SU-DHL-6 (cell line): ENCODE data around the gene CYTH4.

Experiments
- H2AFZ ChIP-seq: fragments of 200-600 bp; sonication (generic); 2 replicates; pipeline ENCODE4 v1.6.1; 2014; ENCODE audit warnings: low read depth, mild to moderate bottlenecking, moderate library complexity, mixed read lengths, antibody characterized with exemption, low read length; ENCODE audit not compliant: severe bottlenecking
- H3F3A ChIP-seq: fragments of 200-600 bp; shearing (Covaris generic); 2 replicates; pipeline ENCODE4 v1.6.0; 2016; ENCODE audit warnings: antibody characterized with exemption, mild to moderate bottlenecking; ENCODE audit not compliant: insufficient read depth
- H3K27ac ChIP-seq: fragments of 200-600 bp; sonication (generic); 2 replicates; pipeline ENCODE4 v1.5.1; 2016; ENCODE audit warnings: low read depth, mild to moderate bottlenecking, low read length, moderate library complexity, mixed read lengths
- H3K27me3 ChIP-seq: fragments of 200-600 bp; sonication (generic), shearing (Covaris generic); 2 replicates; pipeline ENCODE4 v1.6.0; 2014; ENCODE audit warnings: mild to moderate bottlenecking, low read length
- H3K36me3 ChIP-seq: fragments of 200-600 bp; sonication (generic); 2 replicates; pipeline ENCODE4 v1.6.1; 2014; ENCODE audit warnings: mild to moderate bottlenecking, low read length, mixed read lengths
- H3K4me2 ChIP-seq: fragments of 300-600, 200-600 bp; shearing (Covaris generic), sonication (generic); 2 replicates; pipeline ENCODE4 v1.6.0; 2014; ENCODE audit warnings: low read length, low read depth, mild to moderate bottlenecking; ENCODE audit not compliant: poor library complexity, severe bottlenecking
- H3K4me3 ChIP-seq: fragments of 200-600 bp; sonication (generic); 2 replicates; pipeline ENCODE4 v1.5.1; 2014; ENCODE audit warnings: antibody characterized with exemption, low read length, mild to moderate bottlenecking, mixed read lengths; ENCODE audit not compliant: insufficient read depth, poor library complexity, severe bottlenecking
- H3K79me2 ChIP-seq: fragments of 200-600 bp; sonication (generic); 2 replicates; pipeline ENCODE4 v1.6.1; 2014; ENCODE audit warnings: mild to moderate bottlenecking, low read length, moderate library complexity; ENCODE audit not compliant: insufficient read depth
- H3K9ac ChIP-seq: fragments of 200-600 bp; sonication (generic); 2 replicates; pipeline ENCODE4 v1.7.0; 2014; ENCODE audit warnings: mild to moderate bottlenecking, low read length
- H3K9me2 ChIP-seq: fragments of 200-600 bp; sonication (generic); replicated peaks from 2 replicates; pipeline ENCODE4 v1.6.1; 2014; ENCODE audit warnings: low read length; ENCODE audit not compliant: insufficient read depth
- H3K9me3 ChIP-seq: fragments of 200-600 bp; sonication (generic); 2 replicates; pipeline ENCODE4 v1.6.1; 2014; ENCODE audit warnings: low read length, mixed read lengths; ENCODE audit not compliant: insufficient read depth
- H4K20me1 ChIP-seq: fragments of 200-600 bp; sonication (generic); 2 replicates; pipeline ENCODE4 v1.6.1; 2014; ENCODE audit warnings: low read depth, mild to moderate bottlenecking, antibody characterized with exemption, low read length, moderate library complexity, mixed read lengths
- EZH2phosphoT487 ChIP-seq: fragments of 200-600 bp; sonication (generic), shearing (Covaris generic); conservative IDR thresholded peaks from 2 replicates; pipeline ENCODE4 v1.6.1; 2018; ENCODE audit warnings: mild to moderate bottlenecking, antibody characterized with exemption, low read length, moderate library complexity, mixed read lengths
- TF ChIP-seq, protein P1 (sequence below): fragments of 200-600 bp; sonication (generic); IDR thresholded peaks from one replicate; pipeline ENCODE4 v1.5.1; 2017; ENCODE audit warnings: antibody characterized with exemption, mild to moderate bottlenecking, low read length, moderate library complexity; ENCODE audit not compliant: insufficient read depth, poor library complexity, severe bottlenecking

Gene CYTH4

DNA sequence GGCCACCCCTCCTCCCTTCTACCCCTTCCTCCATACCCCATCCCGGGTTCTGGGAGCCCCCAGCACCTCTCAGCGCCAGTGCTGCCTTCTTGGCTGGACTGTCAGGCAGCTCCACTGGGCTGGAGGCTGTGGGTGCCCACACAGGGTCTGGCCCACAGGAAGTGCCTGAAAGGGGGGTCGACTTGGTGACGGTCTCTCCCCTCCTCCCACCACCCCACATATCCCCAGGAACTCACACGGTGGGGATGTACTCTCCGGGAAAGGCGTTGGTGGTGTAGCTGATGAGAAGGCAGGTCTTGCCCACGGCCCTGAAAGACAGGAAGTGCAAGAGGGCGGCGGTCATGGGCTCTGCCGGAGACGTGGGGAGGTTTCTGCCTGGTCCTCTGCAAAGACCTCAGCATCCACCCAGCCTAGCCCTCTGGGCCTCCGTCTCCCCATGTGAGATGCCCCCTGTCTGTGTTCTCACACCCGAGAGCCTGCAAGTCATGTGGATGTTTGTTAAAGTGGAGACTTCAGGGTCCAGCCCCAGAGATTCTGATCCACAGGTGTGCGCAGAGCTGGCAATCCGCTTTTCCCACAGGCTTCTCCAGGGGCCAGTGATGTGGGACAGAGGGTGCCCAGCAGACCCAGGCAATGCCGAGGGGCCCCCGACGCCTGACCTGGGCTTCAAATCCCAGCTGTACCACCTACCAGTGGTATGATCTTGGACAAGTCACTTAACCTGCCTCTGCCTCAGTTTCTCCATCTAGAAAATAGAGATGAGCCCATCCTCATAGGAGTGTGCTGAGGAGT, 40.8 kb upstream of the CYTH4 start:
- Histone ChIP-seq H4K20me1 (no peaks in the 10 kb centered on the region), H3K27ac (peak overlapping the region; percentile 95), H3F3A (peaks cover 32% of the 10 kb centered on the region), H2AFZ (no peak overlapping the region), H3K9ac (peak overlapping the region; percentile 97), H3K4me3 (peak overlapping the region; percentile 24), H3K9me2 (no peaks in the 10 kb centered on the region), H3K36me3 (no peaks in the 10 kb centered on the region; the same call in 1 of the 2 replicates), H3K79me2 (peaks cover 28% of the 10 kb centered on the region), H3K27me3 (no peaks in the 10 kb centered on the region), H3K4me2 (peak overlapping the region; percentile 75), H3K9me3 (no peaks in the 10 kb centered on the region)
- TF ChIP-seq, protein P1, sequence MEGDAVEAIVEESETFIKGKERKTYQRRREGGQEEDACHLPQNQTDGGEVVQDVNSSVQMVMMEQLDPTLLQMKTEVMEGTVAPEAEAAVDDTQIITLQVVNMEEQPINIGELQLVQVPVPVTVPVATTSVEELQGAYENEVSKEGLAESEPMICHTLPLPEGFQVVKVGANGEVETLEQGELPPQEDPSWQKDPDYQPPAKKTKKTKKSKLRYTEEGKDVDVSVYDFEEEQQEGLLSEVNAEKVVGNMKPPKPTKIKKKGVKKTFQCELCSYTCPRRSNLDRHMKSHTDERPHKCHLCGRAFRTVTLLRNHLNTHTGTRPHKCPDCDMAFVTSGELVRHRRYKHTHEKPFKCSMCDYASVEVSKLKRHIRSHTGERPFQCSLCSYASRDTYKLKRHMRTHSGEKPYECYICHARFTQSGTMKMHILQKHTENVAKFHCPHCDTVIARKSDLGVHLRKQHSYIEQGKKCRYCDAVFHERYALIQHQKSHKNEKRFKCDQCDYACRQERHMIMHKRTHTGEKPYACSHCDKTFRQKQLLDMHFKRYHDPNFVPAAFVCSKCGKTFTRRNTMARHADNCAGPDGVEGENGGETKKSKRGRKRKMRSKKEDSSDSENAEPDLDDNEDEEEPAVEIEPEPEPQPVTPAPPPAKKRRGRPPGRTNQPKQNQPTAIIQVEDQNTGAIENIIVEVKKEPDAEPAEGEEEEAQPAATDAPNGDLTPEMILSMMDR = no peak
- no peak for TF ChIP-seq EZH2phosphoT487

DNA sequence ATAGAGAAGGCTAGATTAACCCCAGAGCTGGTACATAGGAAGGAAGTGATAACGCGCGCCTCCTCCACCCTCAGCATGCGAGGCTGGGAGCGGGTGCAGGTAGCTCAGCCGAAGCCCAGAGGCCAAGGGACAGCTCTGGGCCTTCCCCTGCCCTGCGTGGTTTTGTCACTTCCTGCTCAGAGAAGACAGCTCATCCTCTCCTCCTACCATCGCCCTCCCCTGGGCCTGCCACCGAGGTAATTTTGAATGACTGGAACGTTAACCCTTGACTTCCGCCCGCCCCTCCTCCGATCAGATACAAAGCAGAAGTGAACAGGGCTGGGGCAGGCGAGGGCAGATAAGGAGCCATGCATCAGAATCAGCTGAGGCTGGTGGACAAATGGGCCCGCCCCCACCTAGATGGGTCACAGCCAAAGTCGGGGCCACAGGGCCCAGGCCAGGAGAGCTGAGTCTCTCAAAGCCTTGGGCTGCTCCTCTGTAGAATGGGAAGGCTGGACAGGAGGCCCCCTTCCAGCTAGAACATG, 39.9 kb upstream of the CYTH4 start:
- Histone ChIP-seq H3K4me2 (peak overlapping the region; percentile 75), H3K79me2 (peaks cover 28% of the 10 kb centered on the region), H3K27ac (peak overlapping the region; percentile 95)

DNA sequence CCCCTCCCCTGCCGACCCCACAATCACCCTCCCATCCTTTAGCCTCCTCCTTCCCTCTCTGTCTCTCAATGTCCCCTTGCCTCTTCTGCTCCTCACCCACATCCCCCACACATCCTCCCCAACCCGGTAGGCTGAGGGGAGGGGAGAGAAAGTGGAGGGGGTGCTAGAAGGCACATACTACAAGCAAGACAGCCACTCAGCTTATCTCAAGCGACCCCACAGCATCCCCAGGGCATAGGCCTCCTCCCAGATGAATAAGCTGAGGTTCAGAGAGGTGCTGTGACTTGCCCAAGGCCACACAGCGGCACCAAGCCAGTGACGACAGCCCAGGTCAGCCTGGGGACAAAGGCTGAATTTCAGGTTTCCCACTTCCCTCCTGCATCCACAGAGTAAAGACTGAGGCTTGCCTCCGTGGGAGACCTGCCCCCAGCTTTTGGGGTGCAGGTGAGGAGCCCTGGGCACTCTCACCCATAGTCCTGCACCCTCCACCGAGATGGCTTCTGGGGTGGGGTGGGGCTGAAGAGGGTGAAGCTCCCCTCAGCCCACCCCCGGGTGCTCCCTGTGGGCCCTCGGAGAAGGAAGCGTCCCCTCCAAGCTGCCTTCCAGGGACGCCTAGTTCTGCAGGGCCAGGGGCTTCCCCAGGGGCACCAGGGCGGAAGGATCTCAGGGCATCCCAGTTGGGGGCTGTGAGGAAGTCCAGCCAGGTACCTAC, 38.8 kb upstream of the CYTH4 start:
- Histone ChIP-seq H3F3A (peaks cover 32% of the 10 kb centered on the region), H3K9me3 (no peaks in the 10 kb centered on the region), H3K79me2 (peaks cover 28% of the 10 kb centered on the region), H3K4me2 (peak overlapping the region; percentile 75), H3K4me3 (peak overlapping the region; percentile 87), H3K36me3 (no peaks in the 10 kb centered on the region; the same call in 1 of the 2 replicates), H3K27ac (peak overlapping the region; percentile 95), H3K9me2 (no peaks in the 10 kb centered on the region), H4K20me1 (no peaks in the 10 kb centered on the region), H3K9ac (peak overlapping the region; percentile 97), H2AFZ (no peak overlapping the region), H3K27me3 (no peaks in the 10 kb centered on the region)
- TF ChIP-seq, protein P1 = no peak
- no peak for TF ChIP-seq EZH2phosphoT487

More for the DNA sequence above, 39.9 kb upstream of the CYTH4 start:
- H3K4me3 ChIP-seq = peak overlapping the region; percentile 87
- no peak overlapping the region for H2AFZ ChIP-seq
- H3F3A ChIP-seq = peaks cover 32% of the 10 kb centered on the region
- no peaks in the 10 kb centered on the region for H3K9me3 ChIP-seq
- H3K27me3 ChIP-seq = no peaks in the 10 kb centered on the region
- H4K20me1 ChIP-seq = no peaks in the 10 kb centered on the region
- TF ChIP-seq EZH2phosphoT487 = no peak
- TF ChIP-seq, protein P1 = no peak
- peak overlapping the region; percentile 97 for H3K9ac ChIP-seq
- H3K36me3 ChIP-seq = no peaks in the 10 kb centered on the region; the same call in 1 of the 2 replicates
- no peaks in the 10 kb centered on the region for H3K9me2 ChIP-seq
